Endothelial cell of umbilical vein (primary cell): Measurements from ENCODE around the gene CDH23. TPM values are rescaled to one million over a fixed set of nuclear protein-coding genes. Genes with fewer than 3 reads are reported as not detected.

Experiments
- BruUV-seq: library from RNA; stranded (reverse); fragments of 400-500 nt; replicated peaks from 2 replicates; lab custom pipeline; 2021; lab: Mats Ljungman, UMichigan
- CTCF ChIA-PET: fragments of 300-600, 350-600 bp; sonication (Branson Sonifier 250); formaldehyde crosslinking; loops from one replicate; lab custom pipeline; 2021; ENCODE audit warnings: antibody characterized with exemption, inconsistent platforms; lab: Charles Lee
- POLR2A ChIA-PET: fragments of 300-600, 350-600 bp; sonication (Branson Sonifier 250); formaldehyde crosslinking; loops from one replicate; lab custom pipeline; 2021; ENCODE audit warnings: antibody characterized with exemption, inconsistent platforms; lab: Charles Lee
- DNase-seq: peaks from one replicate; pipeline ENCODE4 v3.0.0-alpha.2; 2011; ENCODE audit warnings: low read depth, low spot score
- FAIRE-seq: peaks from 2 replicates; lab custom pipeline; 2011; peaks lifted over from hg19 to GRCh38; lab: Jason Lieb, UNC
- H2AFZ ChIP-seq: 2 replicates; pipeline ENCODE4 v1.6.0; 2012; ENCODE audit warnings: low read depth, low read length, control low read depth, inconsistent platforms
- H3K27ac ChIP-seq: 2 replicates; pipeline ENCODE4 v1.5.1; 2011; ENCODE audit warnings: low read depth, mild to moderate bottlenecking, control low read depth, low read length, moderate library complexity; ENCODE audit not compliant: insufficient read depth
- H3K27me3 ChIP-seq, 2 experiments: 2 replicates each; pipeline versions ENCODE4 v1.6.0 to v1.6.1; 2011; ENCODE audit warnings: low read length in 2 of 2, mixed read lengths in 1 of 2; ENCODE audit not compliant: control insufficient read depth in 2 of 2, insufficient read depth in 2 of 2
- H3K36me3 ChIP-seq, 2 experiments: 2 replicates in 1 of 2; 3 replicates in 1 of 2; pipeline ENCODE4 v1.5.1; 2011; ENCODE audit warnings: low read length in 2 of 2, mild to moderate bottlenecking in 1 of 2, moderate library complexity in 1 of 2; ENCODE audit not compliant: control insufficient read depth in 2 of 2, insufficient read depth in 2 of 2; ENCODE audit errors: extremely low read depth in 1 of 2
- H3K4me1 ChIP-seq: 3 replicates; pipeline ENCODE4 v1.5.1; 2011; ENCODE audit warnings: mild to moderate bottlenecking, low read length; ENCODE audit not compliant: control insufficient read depth, insufficient read depth; ENCODE audit errors: extremely low read depth
- H3K4me2 ChIP-seq: 2 replicates; pipeline ENCODE4 v1.6.1; 2011; ENCODE audit warnings: low read length, control low read depth, mixed read lengths; ENCODE audit not compliant: insufficient read depth
- H3K4me3 ChIP-seq, 3 experiments: fragments of 200-600 bp in 1 of 3; sonication (generic), shearing (Covaris generic) in 1 of 3; replicated peaks in 1 of 3; 2 replicates each; pipeline ENCODE4 v1.5.1; 2011 to 2016; ENCODE audit warnings: control low read depth in 3 of 3, low read length in 3 of 3, mild to moderate bottlenecking in 2 of 3, inconsistent platforms in 1 of 3, low read depth in 1 of 3, moderate library complexity in 1 of 3; ENCODE audit not compliant: insufficient read depth in 1 of 3
- H3K79me2 ChIP-seq: 2 replicates; pipeline ENCODE4 v1.6.0; 2012; ENCODE audit warnings: low read length, inconsistent platforms; ENCODE audit not compliant: control insufficient read depth, insufficient read depth
- H3K9ac ChIP-seq: replicated peaks from 2 replicates; pipeline ENCODE3; 2011; ENCODE audit warnings: low read length, control low read depth; ENCODE audit not compliant: insufficient read depth; ENCODE audit errors: extremely low read depth
- H3K9me1 ChIP-seq: replicated peaks from 3 replicates; pipeline ENCODE4 v1.6.0; 2011; ENCODE audit warnings: mild to moderate bottlenecking, low read length; ENCODE audit not compliant: control insufficient read depth, insufficient read depth; ENCODE audit errors: extremely low read depth
- H3K9me3 ChIP-seq: replicated peaks from 2 replicates; pipeline ENCODE4 v1.5.1; 2012; ENCODE audit warnings: low read length, inconsistent platforms; ENCODE audit not compliant: control insufficient read depth, insufficient read depth
- H4K20me1 ChIP-seq: replicated peaks from 2 replicates; pipeline ENCODE3; 2011; ENCODE audit warnings: mild to moderate bottlenecking, low read length; ENCODE audit not compliant: control insufficient read depth, insufficient read depth; ENCODE audit errors: extremely low read depth
- CTCF ChIP-seq, 2 donors: IDR thresholded peaks; 1 replicate in 1 of 2; 2 replicates in 1 of 2; pipeline ENCODE4 v1.5.1; 2011; ENCODE audit warnings: low read length in 2 of 2, mild to moderate bottlenecking in 2 of 2, moderate library complexity in 2 of 2, control low read depth in 1 of 2, inconsistent platforms in 1 of 2, low read depth in 1 of 2; ENCODE audit not compliant: insufficient read depth in 1 of 2; ENCODE audit errors: extremely low read depth in 1 of 2
- MAX ChIP-seq: IDR thresholded peaks from 2 replicates; pipeline ENCODE4 v1.6.1; 2011; ENCODE audit not compliant: insufficient read depth, insufficient read length
- POLR2AphosphoS5 ChIP-seq: IDR thresholded peaks from 2 replicates; pipeline ENCODE4 v1.6.1; 2012; ENCODE audit warnings: low read depth, mild to moderate bottlenecking, control low read depth, low read length, moderate library complexity; ENCODE audit not compliant: insufficient read depth
- dilution Hi-C: fragments of 300-500 bp; cut with MboI; formaldehyde crosslinking; loops from one replicate; pipeline ENCODE4 v1.15.0; 2019; ENCODE audit warnings: low sequenced_read_pairs; ENCODE audit not compliant: extremely low pct_ligation_motif_present
- intact Hi-C: fragments of 100-400 bp; cut with micrococcal nuclease; formaldehyde crosslinking; loops from one replicate; pipeline ENCODE4 v1.10.0; 2022
- polyA plus RNA-seq, 4 experiments: library from polyadenylated mRNA; depleted of rRNA in 3 of 4; stranded (reverse) in 3 of 4; unstranded in 1 of 4; fragments of >200 nt; gene quantifications; 2 replicates each; pipeline versions ENCODE4 v1.2.1 to v1.2.3, GENCODE V29; 2011 to 2012; ENCODE audit warnings: missing spikeins in 1 of 4
- total RNA-seq: library from RNA; stranded (reverse); gene quantifications from 2 replicates; pipeline ENCODE4 v1.2.3, GENCODE V29; 2021

The CDH23 gene
- total and polyA plus RNA-seq, 2 donors (not counting 3 experiments of a cell fraction or from before 2014, with no cell fraction given), result not detected

- Histone ChIP-seq H3K4me3 (no peak overlapping the region), H3K9me1 (no peaks in the 10 kb centered on the region), H3K9ac (no peak overlapping the region), H3K4me1 (no peaks in the 10 kb centered on the region), H3K9me3 (no peaks in the 10 kb centered on the region), H3K27me3 (peaks cover 3 to 4% of the 10 kb centered on the region in 2 experiments), H4K20me1 (no peaks in the 10 kb centered on the region), H3K27ac (no peak overlapping the region), H2AFZ (no peak overlapping the region), H3K36me3 (no peaks in the 10 kb centered on the region), H3K4me2 (no peak overlapping the region), H3K79me2 (no peaks in the 10 kb centered on the region)
- DNase-seq, result peak; percentile 54
- POLR2A ChIA-PET, result interaction anchor here (0.7 kb wide), 1 partner anchor 14 kb away, joined by 7 read pairs; no protein-coding TSS in a partner anchor
- no TSS peak for BruUV-seq
- CTCF ChIA-PET, result interaction anchor here (0.6 to 5.6 kb wide), 21 partner anchors 8 to 294 kb away, joined by 3 to 25 read pairs (median 4); no protein-coding TSS in a partner anchor
- TF ChIP-seq MAX (no peak), CTCF (IDR thresholded peaks at IDR 0.05; ENCODE audit: extremely low read depth in 1 of 2, insufficient read depth in 1 of 2, low read depth in 1 of 2, low read length in 2 of 2) (peak; percentile 74 to 89), POLR2AphosphoS5 (no peak)
- dilution Hi-C loops (no loop called here), intact Hi-C loops (loop anchor here (1.0 to 2.0 kb wide), 3 partner anchors 123 to 294 kb away; no protein-coding TSS in a partner anchor)
- peak; percentile 92 for FAIRE-seq
Measured at GRCh38 chr10:71608819-71609768, 212.4 kb downstream of the CDH23 start.
